ENCODE data around the gene CLMP.

Gene CLMP

GRCh38 chr11:123184531-123184930 lies 10.5 kb downstream of the CLMP start:
- Histone ChIP-seq H3K4me2 (no peak overlapping the region), H3K9me3 (no peaks in the 10 kb centered on the region), H3K36me3 (no peaks in the 10 kb centered on the region), H4K20me1 (no peaks in the 10 kb centered on the region), H3K4me1 (peaks cover 8% of the 10 kb centered on the region), H3K27me3 (peaks cover 15% of the 10 kb centered on the region), H3K4me3 (no peak overlapping the region), H3K27ac (no peak overlapping the region), H3K9ac (no peak overlapping the region)
- no peak for TF ChIP-seq Cebpa-rat (IDR thresholded peaks at IDR 0.05)

GRCh38 chr11:123183391-123184099 lies 11.5 kb downstream of the CLMP start:
- H3K9ac ChIP-seq: no peak overlapping the region
- H3K27me3 ChIP-seq: peaks cover 11% of the 10 kb centered on the region
- H3K27ac ChIP-seq: no peak overlapping the region
- H3K4me1 ChIP-seq: peaks cover 8% of the 10 kb centered on the region
- no peaks in the 10 kb centered on the region for H3K36me3 ChIP-seq
- no peak overlapping the region for H3K4me2 ChIP-seq
- no peak for TF ChIP-seq Cebpa-rat (IDR thresholded peaks at IDR 0.05)
- H3K4me3 ChIP-seq: no peak overlapping the region
- H3K9me3 ChIP-seq: no peaks in the 10 kb centered on the region
- no peaks in the 10 kb centered on the region for H4K20me1 ChIP-seq

GRCh38 chr11:123181767-123182500 lies 13.1 kb downstream of the CLMP start:
- TF ChIP-seq Cebpa-rat (IDR thresholded peaks at IDR 0.05): no peak
- H3K4me1 ChIP-seq: peaks cover 8% of the 10 kb centered on the region
- no peaks in the 10 kb centered on the region for H3K9me3 ChIP-seq
- H3K9ac ChIP-seq: no peak overlapping the region
- no peak overlapping the region for H3K4me2 ChIP-seq
- no peaks in the 10 kb centered on the region for H3K36me3 ChIP-seq
- H4K20me1 ChIP-seq: no peaks in the 10 kb centered on the region
- no peak overlapping the region for H3K27ac ChIP-seq
- no peak overlapping the region for H3K4me3 ChIP-seq
- no peaks in the 10 kb centered on the region for H3K27me3 ChIP-seq

- no peak overlapping the region for H3K4me2 ChIP-seq
- no peaks in the 10 kb centered on the region for H3K9me3 ChIP-seq
- no peak overlapping the region for H3K27ac ChIP-seq
- no peak for TF ChIP-seq Cebpa-rat (IDR thresholded peaks at IDR 0.05)
- H3K4me1 ChIP-seq: peaks cover 8% of the 10 kb centered on the region
- no peaks in the 10 kb centered on the region for H3K36me3 ChIP-seq
- no peaks in the 10 kb centered on the region for H3K27me3 ChIP-seq
- no peak overlapping the region for H3K4me3 ChIP-seq
- H3K9ac ChIP-seq: no peak overlapping the region
- H4K20me1 ChIP-seq: no peaks in the 10 kb centered on the region
Observed at GRCh38 chr11:123181075-123181474, 14.0 kb downstream of the CLMP start.

- H3K27me3 ChIP-seq: no peaks in the 10 kb centered on the region
- H3K4me1 ChIP-seq: peaks cover 5% of the 10 kb centered on the region
- H3K4me3 ChIP-seq: no peak overlapping the region
- no peak overlapping the region for H3K4me2 ChIP-seq
- TF ChIP-seq Cebpa-rat (IDR thresholded peaks at IDR 0.05): no peak
- H3K36me3 ChIP-seq: no peaks in the 10 kb centered on the region
- no peaks in the 10 kb centered on the region for H4K20me1 ChIP-seq
- no peak overlapping the region for H3K27ac ChIP-seq
- H3K9ac ChIP-seq: no peak overlapping the region
- no peaks in the 10 kb centered on the region for H3K9me3 ChIP-seq
Observed at GRCh38 chr11:123180574-123180973, 14.5 kb downstream of the CLMP start.

- Histone ChIP-seq H3K4me3 (no peak overlapping the region), H3K4me2 (no peak overlapping the region), H3K27ac (no peak overlapping the region), H3K36me3 (no peaks in the 10 kb centered on the region), H3K4me1 (peaks cover under 1% of the 10 kb centered on the region; the same call in 1 of the 2 replicates), H3K27me3 (no peaks in the 10 kb centered on the region), H3K9me3 (no peaks in the 10 kb centered on the region), H4K20me1 (no peaks in the 10 kb centered on the region), H3K9ac (no peak overlapping the region)
- TF ChIP-seq Cebpa-rat (IDR thresholded peaks at IDR 0.05): no peak
Observed at GRCh38 chr11:123180166-123180565, 14.9 kb downstream of the CLMP start.

- Histone ChIP-seq H3K4me2 (no peak overlapping the region), H4K20me1 (no peaks in the 10 kb centered on the region), H3K9ac (no peak overlapping the region), H3K4me3 (no peak overlapping the region), H3K36me3 (no peaks in the 10 kb centered on the region), H3K9me3 (no peaks in the 10 kb centered on the region), H3K27ac (no peak overlapping the region), H3K27me3 (no peaks in the 10 kb centered on the region), H3K4me1 (no peaks in the 10 kb centered on the region)
- no peak for TF ChIP-seq Cebpa-rat (IDR thresholded peaks at IDR 0.05)
Observed at GRCh38 chr11:123179586-123179985, 15.5 kb downstream of the CLMP start.

- H3K36me3 ChIP-seq: no peaks in the 10 kb centered on the region
- H3K4me1 ChIP-seq: no peaks in the 10 kb centered on the region
- H3K9me3 ChIP-seq: no peaks in the 10 kb centered on the region
- no peak for TF ChIP-seq Cebpa-rat (IDR thresholded peaks at IDR 0.05)
- H3K4me2 ChIP-seq: no peak overlapping the region
- no peak overlapping the region for H3K9ac ChIP-seq
- H4K20me1 ChIP-seq: no peaks in the 10 kb centered on the region
- H3K27ac ChIP-seq: no peak overlapping the region
- no peak overlapping the region for H3K4me3 ChIP-seq
- H3K27me3 ChIP-seq: no peaks in the 10 kb centered on the region
Observed at GRCh38 chr11:123178186-123178585, 16.9 kb downstream of the CLMP start.

- H3K4me1 ChIP-seq: no peaks in the 10 kb centered on the region
- no peak overlapping the region for H3K27ac ChIP-seq
- H3K4me3 ChIP-seq: no peak overlapping the region
- no peaks in the 10 kb centered on the region for H4K20me1 ChIP-seq
- no peaks in the 10 kb centered on the region for H3K36me3 ChIP-seq
- no peak overlapping the region for H3K4me2 ChIP-seq
- H3K27me3 ChIP-seq: no peaks in the 10 kb centered on the region
- H3K9me3 ChIP-seq: no peaks in the 10 kb centered on the region
- H3K9ac ChIP-seq: no peak overlapping the region
- no peak for TF ChIP-seq Cebpa-rat (IDR thresholded peaks at IDR 0.05)
Observed at GRCh38 chr11:123176785-123177184, 18.3 kb downstream of the CLMP start.

Measured in BLaER1 (cell line).